Right lobe of liver (tissue), 4 donors: ENCODE results near the gene MAP3K2.

Experiments used
- CTCF ChIP-seq, 4 donors: fragments of 200-600 bp in 3 of 4; fragments of 450-650 bp in 1 of 4; IDR thresholded peaks; one replicate each; pipeline versions ENCODE4 v1.5.1 to v1.8.0; 2016 to 2022; ENCODE audit warnings: antibody characterized with exemption in 4 of 4, mild to moderate bottlenecking in 2 of 4
- POLR2A ChIP-seq: fragments of 450-650 bp; IDR thresholded peaks from one replicate; pipeline ENCODE4 v1.6.1; 2017; ENCODE audit warnings: antibody characterized with exemption, mild to moderate bottlenecking
- donor health status: DM: no; HTN: no; CAD: no.
- donor health status: DM: no; HTN: no; CAD: no.
- donor health status: DM: no; HTN: yes; CAD: no.

GRCh38 chr2:127261804-127262406 lies 125.9 kb downstream of the MAP3K2 start:
- TF ChIP-seq CTCF (IDR thresholded peaks at IDR 0.05) (no peak), POLR2A (no peak)
